ENCODE results near the gene CBX1.
A peak's percentile ranks its signal among the peaks of the same experiment; 100 is the strongest.

Gene CBX1

GRCh38 chr17:48047113-48047740 is 54.1 kb downstream of the CBX1 start:
- Histone ChIP-seq H3K27me3 (replicated peaks; ENCODE audit: insufficient read depth, low read length) (no peaks in the 10 kb centered on the region), H3K36me3 (replicated peaks; ENCODE audit: insufficient read depth, low read length) (no peaks in the 10 kb centered on the region), H3K4me2 (ENCODE audit: low read depth, low read length) (peak overlapping the region; percentile 87), H3K4me1 (ENCODE audit: low read length) (peaks cover 27% of the 10 kb centered on the region), H3K9me2 (replicated peaks; ENCODE audit: insufficient read depth, low read length) (no peaks in the 10 kb centered on the region), H3K4me3 (ENCODE audit: low read length) (peak overlapping the region; percentile 88), H4K20me1 (ENCODE audit: insufficient read depth, low read length) (no peaks in the 10 kb centered on the region), H3F3A (ENCODE audit: insufficient read depth, low read length) (peaks cover 18% of the 10 kb centered on the region), H3K79me2 (ENCODE audit: low read length) (peaks cover 49% of the 10 kb centered on the region), H3K9ac (ENCODE audit: low read length) (peak overlapping the region; percentile 93), H3K9me3 (replicated peaks; ENCODE audit: insufficient read depth, low read length) (no peaks in the 10 kb centered on the region), H2AFZ (ENCODE audit: low read length) (peak overlapping the region; percentile 57), H3K27ac (ENCODE audit: low read length) (peak overlapping the region; percentile 83)
- no peak for TF ChIP-seq EZH2phosphoT487 (IDR thresholded peaks at IDR 0.05; ENCODE audit: low read length)
- no peak for TF ChIP-seq EZH2 (optimal IDR thresholded peaks at IDR 0.05; ENCODE audit: low read depth, low read length)
- no peak for TF ChIP-seq CTCF (IDR thresholded peaks at IDR 0.05; ENCODE audit: low read length)
- peak; percentile 8 for DNase-seq

GRCh38 chr17:48046296-48046695 is 55.0 kb downstream of the CBX1 start:
- Histone ChIP-seq H3K9me2 (replicated peaks; ENCODE audit: insufficient read depth, low read length) (no peaks in the 10 kb centered on the region), H3K36me3 (replicated peaks; ENCODE audit: insufficient read depth, low read length) (no peaks in the 10 kb centered on the region), H3F3A (ENCODE audit: insufficient read depth, low read length) (peaks cover 14% of the 10 kb centered on the region), H3K4me1 (ENCODE audit: low read length) (peaks cover 19% of the 10 kb centered on the region), H3K9ac (ENCODE audit: low read length) (no peak overlapping the region), H2AFZ (ENCODE audit: low read length) (no peak overlapping the region), H3K4me3 (ENCODE audit: low read length) (0 out of 2 replicates have a peak overlapping the region, but pooled peaks have one; percentile 88), H4K20me1 (ENCODE audit: insufficient read depth, low read length) (no peaks in the 10 kb centered on the region), H3K27ac (ENCODE audit: low read length) (no peak overlapping the region), H3K79me2 (ENCODE audit: low read length) (peaks cover 40% of the 10 kb centered on the region), H3K27me3 (replicated peaks; ENCODE audit: insufficient read depth, low read length) (no peaks in the 10 kb centered on the region), H3K9me3 (replicated peaks; ENCODE audit: insufficient read depth, low read length) (no peaks in the 10 kb centered on the region), H3K4me2 (ENCODE audit: low read depth, low read length) (peak overlapping the region; percentile 87)
- DNase-seq, result no peak
- TF ChIP-seq EZH2 (optimal IDR thresholded peaks at IDR 0.05; ENCODE audit: low read depth, low read length), result no peak
- no peak for TF ChIP-seq EZH2phosphoT487 (IDR thresholded peaks at IDR 0.05; ENCODE audit: low read length)
- no peak for TF ChIP-seq CTCF (IDR thresholded peaks at IDR 0.05; ENCODE audit: low read length)

- Histone ChIP-seq H3F3A (ENCODE audit: insufficient read depth, low read length) (peaks cover 10% of the 10 kb centered on the region), H3K9ac (ENCODE audit: low read length) (no peak overlapping the region), H3K4me2 (ENCODE audit: low read depth, low read length) (no peak overlapping the region), H3K79me2 (ENCODE audit: low read length) (peaks cover 32% of the 10 kb centered on the region), H3K36me3 (replicated peaks; ENCODE audit: insufficient read depth, low read length) (no peaks in the 10 kb centered on the region), H3K9me2 (replicated peaks; ENCODE audit: insufficient read depth, low read length) (no peaks in the 10 kb centered on the region), H3K4me3 (ENCODE audit: low read length) (no peak overlapping the region), H3K9me3 (replicated peaks; ENCODE audit: insufficient read depth, low read length) (no peaks in the 10 kb centered on the region), H4K20me1 (ENCODE audit: insufficient read depth, low read length) (no peaks in the 10 kb centered on the region), H3K4me1 (ENCODE audit: low read length) (peaks cover 10% of the 10 kb centered on the region), H2AFZ (ENCODE audit: low read length) (no peak overlapping the region), H3K27me3 (replicated peaks; ENCODE audit: insufficient read depth, low read length) (no peaks in the 10 kb centered on the region), H3K27ac (ENCODE audit: low read length) (no peak overlapping the region)
- TF ChIP-seq EZH2phosphoT487 (IDR thresholded peaks at IDR 0.05; ENCODE audit: low read length) (no peak), EZH2 (optimal IDR thresholded peaks at IDR 0.05; ENCODE audit: low read depth, low read length) (no peak), CTCF (IDR thresholded peaks at IDR 0.05; ENCODE audit: low read length) (no peak)
- DNase-seq, result no peak
These were observed 55.8 kb downstream of the CBX1 start for GRCh38 chr17:48045316-48046001.
